NCI-H226 (cell line): ENCODE results near the gene C16orf96.
"Not testable (repeated sequence)": the region's sequence is repeated elsewhere in the genome, so short reads cannot be mapped to it uniquely, and the experiment has no call there.

Source experiments
- DNase-seq: peaks from one replicate; pipeline ENCODE4 v3.0.0-alpha.2; 2015

C16orf96 gene

DNA sequence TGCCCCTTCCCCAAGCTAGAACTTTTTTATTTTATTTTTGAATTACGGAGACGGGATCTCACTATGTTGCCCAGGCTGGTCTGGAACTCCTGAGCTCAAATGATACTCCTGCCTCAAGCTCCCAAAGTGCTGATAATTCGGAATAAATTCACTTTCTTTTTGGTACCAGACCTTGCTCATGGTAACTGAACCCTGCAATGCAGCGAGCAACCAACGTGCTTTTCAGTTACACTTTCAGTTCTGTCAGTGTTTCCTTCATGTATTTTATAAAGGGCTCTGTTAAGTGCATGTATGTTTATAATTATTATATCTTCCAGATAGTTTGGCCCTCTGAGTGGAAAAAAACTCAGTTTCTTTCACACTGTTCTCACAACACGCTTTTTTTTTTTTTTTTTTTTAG is 13.9 kb downstream of the C16orf96 start:
- DNase-seq: no peak

DNA sequence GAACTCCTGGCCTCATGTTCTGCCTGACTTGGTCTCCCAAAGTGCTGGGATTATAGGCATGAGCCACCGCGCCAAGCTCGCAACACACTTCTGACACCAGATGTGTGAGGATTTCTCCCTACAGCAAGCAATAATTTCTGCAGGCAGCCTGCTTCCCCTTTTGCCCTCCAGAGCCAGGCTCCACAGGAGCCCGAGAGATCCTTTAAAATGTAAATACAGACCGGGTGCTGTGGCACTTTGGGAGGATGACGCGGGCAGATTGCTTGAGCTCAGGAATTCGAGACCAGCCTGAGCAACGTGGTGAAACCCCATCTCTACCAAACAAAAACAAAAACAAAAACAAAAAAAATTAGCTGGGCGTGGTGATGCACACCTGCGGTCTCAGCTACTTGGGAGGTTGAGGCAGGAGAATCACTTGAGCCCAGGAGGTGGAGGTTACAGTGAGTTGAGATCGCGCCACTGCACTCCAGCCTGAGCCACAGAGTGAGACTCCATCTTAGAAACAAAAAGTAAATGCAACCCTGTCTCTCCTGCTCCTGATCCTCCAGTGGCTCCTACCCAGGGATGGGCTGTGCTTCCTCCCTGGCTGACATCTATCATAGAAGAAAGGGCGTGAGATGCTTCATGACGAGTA is 14.7 kb downstream of the C16orf96 start:
- DNase-seq: no peak

DNA sequence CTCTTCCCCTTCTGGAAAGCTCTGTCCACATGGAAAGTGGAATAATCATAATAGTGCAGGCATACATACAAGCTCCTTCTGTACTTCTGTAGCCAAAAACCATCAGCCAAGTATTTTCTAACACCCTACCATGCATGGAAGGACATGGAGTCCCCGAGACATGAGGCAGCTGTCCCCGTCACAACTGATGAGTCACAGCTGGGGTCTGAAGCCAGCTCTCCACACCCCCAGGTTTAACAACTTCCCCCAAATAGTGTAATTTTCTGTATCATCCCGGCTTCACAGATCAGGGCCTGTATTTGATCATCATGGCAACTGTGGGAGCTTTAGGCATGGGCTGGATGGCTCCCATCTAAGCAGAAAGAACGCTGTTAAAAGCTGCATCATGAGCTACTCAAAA is 16.6 kb downstream of the C16orf96 start:
- no peak for DNase-seq

DNA sequence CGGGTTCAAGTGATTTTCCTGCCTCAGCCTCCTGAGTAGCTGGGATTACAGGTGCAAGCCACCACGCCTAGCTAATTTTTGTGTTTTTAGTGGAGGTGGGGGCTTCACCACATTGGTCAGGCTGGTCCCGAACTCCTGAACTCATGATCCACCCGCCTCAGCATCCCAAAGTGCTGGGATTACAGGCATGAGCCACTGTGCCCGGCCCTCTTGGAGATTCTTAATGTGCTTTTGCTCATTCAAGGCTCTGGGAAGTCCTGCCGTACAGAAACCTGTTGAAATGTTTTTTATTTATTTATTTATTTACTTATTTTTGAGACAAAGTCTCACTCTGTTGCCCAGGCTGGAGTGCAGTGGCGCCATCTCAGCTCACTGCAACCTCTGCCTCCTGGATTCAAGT is 17.8 kb downstream of the C16orf96 start:
- not testable (repeated sequence) for DNase-seq

DNA sequence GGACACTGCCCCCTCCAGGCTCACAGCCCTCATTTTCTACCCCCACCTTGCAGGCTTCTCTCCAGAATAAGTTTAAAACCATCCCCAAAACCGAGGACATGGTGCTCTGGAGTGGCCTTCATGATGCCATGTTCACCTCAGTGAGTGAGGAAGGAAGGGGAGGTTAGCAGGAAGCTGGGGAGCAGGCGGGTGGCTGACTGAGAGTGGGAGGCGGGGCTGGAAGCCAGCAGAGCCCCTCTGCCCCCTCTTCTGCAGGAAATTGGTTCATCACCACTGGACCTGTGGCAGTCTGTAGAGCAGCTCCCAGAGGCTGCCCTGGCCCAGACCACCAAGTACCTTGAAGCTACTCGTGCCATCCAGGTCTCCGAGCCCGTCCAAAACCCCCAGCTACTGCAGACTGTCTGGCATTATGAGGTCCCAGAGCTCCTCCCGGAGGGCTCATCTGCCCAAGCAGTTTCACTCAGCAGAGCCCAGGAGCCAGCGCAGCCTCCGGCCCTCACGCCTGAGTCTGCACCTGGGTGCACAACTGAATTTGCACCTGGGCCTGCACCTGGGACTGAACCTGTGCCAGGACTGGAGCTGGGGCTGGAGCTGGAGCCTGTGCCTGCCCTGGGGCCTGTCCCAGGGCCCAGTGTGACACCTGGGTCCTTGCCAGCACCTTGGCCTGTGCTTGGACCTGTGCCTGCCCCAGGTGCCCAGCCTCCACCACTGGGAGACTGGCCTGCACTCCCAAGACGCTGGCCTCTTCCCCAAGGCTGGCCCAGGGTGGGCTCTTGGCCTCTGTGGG is 19.0 kb downstream of the C16orf96 start:
- no peak for DNase-seq

DNA sequence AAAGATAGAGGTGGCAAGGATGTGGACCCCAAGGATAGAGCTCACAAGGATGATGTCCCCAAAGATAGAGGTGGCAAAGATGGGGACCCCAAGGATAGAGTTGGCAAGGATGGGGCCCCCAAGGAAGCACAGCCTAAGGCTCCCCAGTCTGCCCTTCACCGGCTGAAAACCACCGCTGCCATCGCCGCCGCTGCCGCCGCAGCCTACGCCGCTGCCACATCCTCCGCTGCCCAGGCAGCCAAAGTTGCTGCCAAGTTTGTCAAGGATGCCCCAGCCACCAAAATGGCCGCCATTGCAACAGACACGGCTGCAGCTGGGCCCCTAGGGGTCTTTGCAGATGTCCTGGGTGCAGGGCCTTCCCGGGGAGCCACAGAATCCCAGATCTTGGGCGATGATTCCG is 19.9 kb downstream of the C16orf96 start:
- DNase-seq: no peak

DNA sequence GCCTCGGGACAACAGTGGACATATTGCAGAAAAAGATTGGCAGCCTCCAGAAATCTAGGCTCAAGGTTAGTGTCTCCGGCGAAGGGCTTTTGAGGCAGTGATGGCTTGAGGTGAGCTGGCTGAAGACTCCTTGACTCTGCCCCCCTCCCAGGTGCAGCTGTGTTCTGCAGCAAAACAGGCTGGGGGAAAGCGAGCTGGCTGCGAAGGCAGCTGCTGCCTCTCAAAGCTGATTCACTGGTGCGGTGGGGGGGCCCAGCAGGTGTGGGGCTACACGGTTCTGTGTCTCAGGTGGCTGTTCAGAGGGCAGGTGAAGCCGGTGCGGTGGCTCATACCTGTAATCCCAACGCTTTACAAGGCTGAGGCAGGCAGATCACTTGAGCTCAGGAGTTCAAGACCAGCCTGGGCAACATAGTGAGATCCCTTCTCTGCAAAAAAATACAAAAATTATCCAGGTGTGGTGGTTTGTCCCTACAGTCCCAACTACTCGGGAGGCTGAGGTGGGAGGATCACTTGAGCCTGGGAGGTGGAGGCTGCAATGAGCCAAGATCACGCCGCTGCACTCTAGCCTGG is 22.9 kb downstream of the C16orf96 start:
- DNase-seq: no peak

DNA sequence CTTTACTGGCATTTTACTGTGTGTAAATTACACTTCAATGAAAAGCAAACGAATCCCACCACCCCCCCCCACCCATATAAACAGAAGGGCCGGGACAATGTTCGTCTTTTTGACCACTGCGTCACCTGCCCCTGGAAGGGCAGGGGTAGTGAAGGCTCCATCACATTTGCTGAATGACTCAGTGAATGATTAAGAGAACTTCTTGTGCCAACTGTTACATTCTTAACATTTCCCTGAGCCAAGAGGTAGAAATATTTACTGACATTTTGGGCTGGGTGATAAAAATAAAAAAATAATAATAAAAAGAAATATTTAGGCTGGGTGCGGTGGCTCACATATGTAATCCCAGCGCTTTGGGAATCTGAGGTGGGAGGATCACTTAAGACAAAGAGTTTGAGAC is 24.1 kb downstream of the C16orf96 start:
- peak; percentile 49 for DNase-seq

DNA sequence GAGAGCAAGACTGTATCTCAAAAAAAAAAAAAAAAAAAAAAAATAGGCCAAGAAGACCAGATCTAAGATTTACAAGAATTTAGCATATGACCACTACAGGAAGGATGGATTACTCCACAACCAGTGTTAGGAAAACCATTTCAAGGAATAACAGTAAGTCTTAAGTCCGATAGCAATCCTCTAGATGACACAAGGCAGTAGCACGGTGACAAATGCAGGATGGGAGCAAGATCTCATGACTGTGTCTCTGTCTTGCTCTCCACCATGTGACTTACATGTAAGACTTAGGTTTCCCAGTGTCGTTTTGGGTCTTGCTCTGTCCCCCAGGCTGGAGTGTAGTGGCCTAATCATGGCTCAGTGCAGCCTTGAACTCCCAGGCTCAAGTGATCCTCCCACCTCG is 27.8 kb downstream of the C16orf96 start:
- no peak for DNase-seq

DNA sequence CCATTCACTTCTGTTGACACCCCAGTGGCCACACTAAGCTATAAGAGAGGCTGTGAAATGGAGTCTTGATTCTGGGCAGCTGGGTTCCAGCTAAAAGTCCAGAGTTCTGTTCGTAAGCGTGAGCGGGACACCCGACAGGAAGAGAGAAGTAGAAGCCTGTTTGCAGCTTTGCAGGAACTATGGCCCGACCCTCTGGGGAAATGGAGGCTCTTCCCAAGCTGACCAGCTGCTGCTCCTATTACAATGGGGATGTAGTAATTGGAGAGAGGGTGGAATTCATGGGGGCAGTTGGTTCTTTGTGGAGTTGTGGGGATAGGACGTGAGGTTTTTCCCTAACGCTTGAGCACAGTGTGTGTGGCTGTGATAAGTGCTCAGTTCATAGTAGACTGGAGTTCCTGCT is 30.2 kb downstream of the C16orf96 start:
- no peak for DNase-seq

DNA sequence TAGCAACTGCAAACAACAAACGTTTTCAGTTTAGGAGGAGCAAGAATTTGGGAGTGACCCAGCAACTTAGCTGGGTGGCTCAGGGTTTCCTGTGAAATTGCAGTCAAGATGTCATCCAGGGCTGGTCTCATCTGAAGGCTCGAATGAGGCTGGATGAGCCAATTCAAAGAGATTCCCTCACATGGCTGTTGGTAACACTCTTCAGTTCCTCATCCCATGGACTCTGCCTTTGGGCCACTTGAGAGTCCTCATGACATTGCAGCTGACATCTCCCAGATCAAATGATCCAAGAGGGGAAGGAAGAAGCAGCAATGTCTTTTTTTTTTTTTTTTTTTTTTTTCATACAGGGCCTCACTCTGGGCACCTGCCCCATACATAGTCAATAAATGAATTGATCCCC is 32.2 kb downstream of the C16orf96 start:
- DNase-seq: no peak

DNA sequence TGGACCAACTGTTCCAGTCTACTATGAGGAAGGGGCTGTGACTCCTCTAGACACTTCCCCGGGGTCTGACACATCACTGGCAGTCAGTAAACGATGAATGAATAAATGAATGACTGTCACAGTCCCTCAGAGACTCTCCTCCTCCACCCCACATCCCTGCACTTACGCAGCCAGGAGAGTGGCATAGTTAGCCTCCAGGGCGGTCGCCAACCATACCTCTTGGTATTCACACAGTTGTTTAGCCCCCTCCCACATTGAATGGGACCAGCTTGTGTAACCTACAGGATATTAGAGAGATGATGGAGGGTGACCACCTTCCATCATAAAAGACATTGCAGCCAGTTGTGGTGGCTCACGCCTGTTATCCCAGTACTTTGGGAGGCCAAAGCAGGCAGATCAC is 32.8 kb downstream of the C16orf96 start:
- DNase-seq: no peak

DNA sequence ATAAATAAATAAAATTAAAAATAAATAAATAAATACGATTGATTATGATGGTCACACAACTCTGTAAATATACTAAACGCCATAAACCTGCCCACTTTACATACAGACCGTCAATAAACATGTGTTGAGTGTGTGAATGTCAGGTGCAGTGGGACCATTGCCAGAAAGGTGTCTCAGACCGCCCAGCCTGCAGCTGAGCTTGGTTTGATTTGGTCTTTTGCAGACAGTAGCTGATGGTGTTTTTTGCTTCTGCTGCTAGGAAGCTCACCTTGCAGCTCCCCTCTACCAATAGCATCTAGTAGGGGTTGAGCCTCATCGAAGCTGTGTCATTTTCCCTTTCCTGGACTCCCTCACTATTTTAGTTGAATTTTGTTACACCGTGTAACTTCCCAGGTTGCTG is 35.1 kb downstream of the C16orf96 start:
- no peak for DNase-seq

DNA sequence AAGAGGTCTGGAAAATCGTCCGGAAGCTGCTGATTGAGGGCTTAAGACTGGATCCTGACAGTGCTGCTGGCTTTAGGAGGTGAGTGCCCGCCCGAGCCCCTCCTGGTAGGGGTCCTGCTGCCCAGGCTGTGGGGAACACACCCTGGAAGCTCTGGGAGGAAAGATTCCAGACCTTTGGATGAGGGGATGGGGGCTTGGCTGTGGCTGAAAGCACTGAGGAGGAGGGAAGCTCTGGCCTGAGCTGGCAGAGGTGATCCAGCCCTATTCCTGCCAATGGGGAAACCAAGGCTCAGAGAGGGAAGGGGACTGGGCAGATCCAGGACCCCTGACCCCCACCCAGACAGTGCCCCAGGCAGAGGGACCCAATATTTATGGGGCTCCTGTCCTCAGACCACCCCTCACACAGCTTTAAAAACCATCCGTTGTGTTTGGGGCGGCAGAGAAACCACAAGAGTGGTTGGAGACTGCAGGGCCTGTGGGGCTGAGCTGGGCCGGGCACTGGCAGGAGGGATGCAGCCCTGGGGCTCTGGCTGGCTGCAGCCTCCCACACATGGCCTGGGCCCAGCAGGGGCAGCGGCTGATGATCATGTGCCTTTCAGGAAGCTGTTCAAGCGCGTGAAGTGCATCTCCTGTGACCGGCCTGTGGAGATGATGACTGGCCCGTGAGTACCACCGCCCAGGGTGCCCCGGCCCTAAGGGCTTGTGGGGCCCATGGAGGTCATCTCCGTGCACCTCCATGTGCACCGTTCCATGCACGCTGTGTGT is 35.7 kb downstream of the C16orf96 start:
- no peak for DNase-seq

DNA sequence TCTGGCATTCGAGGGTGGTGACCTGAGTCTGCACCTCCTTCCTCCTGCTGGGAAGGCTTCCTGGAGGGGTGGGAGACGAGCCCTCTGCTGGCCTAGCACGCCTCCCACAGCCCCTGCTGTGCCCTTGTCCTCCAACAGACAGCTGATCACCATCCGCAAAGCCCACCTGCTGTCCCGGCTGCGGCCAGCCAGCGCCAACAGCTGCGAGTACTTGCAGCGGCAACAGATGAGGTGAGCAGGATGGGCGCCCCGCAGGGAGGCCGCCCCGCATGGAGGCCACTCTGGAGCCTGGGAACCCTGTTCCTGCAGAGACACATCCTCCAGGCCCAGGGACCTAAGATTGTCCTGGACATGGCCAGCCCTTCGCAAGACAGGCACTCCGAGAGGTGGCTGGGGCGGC is 36.9 kb downstream of the C16orf96 start:
- DNase-seq: no peak

DNA sequence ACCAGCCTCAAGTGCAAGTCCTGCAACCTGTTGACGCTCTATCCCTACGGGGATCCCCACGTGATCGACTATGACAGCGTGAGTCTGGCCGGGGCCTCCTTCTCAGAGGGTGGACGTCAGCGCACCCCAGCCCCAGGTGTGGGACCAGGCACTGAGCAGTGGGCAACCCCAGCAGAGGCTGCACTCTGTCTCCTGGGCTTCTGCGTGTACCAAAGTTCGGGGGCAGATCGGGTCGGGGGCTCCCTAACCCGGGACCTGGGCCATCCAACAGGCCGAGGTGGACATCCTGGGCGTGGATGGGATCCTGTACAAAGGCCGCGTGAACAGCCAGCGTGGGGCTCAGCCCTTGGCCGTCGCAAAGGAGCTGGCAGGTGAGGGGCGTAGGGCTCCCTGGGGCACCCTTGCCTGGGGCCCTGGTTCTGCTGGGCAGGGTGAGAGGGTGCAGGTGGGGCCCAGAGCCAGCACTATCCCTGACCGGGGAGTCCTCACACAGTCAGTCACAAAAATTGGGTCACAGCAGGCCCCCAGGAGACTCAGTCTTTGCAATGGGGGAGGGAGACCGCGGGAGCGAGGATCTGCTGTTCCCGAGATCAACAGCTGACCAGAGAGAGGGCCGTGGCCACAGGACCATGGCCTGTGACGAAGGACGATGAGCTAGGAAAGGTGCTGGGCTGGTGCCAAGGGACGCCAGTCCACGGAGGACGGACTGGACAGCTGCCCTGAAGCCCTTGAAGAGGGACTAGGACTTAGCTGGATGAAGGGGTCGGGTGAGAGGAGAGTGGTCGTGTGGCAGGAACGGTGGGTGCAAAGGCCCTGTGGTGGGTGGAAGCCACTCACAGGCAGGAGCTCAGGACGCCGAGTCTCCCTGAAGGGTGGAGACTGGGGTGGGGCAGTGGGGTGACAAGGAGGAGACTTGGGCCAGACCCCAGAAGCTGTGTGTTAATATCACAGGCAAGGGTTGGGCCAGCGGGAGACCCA is 38.6 kb downstream of the C16orf96 start:
- DNase-seq: no peak

DNA sequence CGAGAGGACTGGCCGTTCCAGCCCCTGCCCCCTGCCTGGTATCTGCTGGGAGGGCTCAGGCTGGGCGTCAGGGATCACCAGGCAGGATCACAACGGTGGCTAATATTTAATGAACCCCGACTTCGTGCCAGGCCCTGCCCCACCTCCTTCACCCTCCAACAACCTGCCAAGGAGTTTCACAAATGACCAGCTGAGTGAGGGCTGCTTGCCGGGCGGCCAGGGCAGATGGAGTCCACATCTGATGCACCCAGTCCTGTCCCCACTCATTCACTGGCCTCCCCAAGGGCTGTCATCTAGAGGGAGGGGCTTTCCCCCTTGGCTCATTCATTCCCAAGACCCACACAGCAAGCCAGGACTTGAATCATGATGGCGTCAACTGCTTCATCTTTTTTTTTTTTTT is 41.0 kb downstream of the C16orf96 start:
- DNase-seq: no peak

DNA sequence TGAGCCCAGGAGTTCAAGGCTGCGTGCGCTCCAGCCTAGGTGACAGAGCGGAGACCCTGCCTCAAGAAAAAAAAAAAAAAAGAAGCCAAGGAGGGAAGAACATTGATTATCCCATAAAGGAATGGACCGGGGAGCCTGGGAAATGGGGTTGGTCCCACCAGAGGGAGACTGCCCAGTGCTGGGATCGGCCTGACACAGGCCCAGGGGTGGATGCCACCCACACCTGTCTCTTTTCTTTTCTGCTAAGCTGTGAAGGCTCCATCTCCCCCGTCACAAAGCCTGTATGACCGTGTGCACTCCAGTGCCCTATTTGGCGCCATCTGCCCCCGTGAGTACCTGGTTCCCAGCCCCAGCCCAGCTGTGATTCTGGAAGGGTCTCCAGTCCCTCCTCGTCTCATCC is 42.9 kb downstream of the C16orf96 start:
- DNase-seq: no peak

DNA sequence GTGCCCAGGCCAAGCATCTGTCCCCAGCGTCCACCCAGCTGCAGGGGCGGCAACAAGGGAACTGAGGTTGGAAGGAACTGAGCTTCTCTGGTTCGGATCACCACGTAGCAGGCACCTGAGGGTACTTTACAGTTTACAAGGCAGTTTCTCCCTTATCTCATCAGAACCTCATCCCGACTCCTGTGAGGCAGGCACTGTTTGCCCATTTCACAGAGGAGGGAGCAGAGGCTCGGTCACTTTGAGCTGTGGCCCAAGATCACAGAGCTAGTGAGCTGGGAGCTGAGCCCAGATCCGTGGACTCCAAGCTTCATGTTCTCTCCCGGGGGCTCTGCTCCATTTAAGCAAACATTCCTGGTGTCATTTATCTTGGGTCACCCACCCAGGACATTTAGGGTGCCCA is 43.4 kb downstream of the C16orf96 start:
- DNase-seq: no peak

DNA sequence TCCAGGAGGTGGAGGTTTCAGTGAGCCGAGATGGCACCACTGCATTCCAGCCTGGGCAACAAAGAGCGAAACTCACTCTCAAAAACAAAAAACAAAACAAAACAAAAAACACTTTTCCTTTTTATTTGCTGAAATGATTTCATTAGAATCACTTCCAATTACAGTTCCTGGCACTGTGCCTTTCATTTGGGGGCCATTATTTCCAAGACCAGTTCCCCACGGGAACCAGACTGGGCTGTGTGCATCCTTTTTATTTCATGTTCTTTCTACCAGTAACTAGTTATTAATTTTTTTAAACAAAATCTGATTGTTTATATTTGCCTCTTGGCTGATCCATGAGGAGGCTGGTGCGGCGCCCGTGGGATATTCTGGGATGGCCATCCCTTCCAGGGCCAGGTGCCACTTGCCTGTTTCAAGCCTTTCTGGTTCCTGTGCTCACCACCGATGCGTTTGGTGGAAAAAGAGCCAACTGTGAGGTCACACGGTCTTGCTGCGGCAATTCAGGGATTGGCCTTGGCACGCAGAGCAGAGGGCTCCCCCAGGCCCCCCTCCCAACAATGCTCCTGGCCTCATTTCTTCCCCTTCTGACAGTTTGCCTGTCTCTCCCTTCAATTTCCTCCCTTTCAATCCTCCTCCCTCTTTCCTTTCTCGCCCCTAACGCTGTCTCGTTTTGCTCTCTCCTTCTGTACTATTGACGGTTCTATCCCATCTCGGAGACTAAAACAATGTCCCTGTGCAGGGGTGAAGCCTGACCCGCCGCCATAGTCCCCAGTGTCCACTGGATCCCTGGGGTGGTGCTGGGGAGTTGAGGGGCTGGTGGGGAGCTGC is 45.1 kb downstream of the C16orf96 start:
- DNase-seq: no peak

DNA sequence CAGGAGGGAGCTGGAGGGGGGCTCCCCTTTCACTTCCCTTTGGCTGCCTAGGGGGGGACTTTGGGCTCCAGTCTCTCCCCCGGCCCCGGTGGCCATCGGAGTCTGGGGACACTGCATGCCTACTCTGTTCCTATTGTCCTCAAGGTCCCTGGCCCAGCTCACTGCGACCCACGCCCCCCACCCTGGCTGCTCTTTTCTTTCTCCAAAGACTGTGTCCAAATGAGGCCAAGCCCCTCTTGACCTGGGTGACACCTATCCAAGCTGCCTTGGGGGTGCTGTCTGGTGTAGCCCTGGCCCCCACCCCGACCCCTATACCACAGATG is 45.7 kb downstream of the C16orf96 start:
- no peak for DNase-seq

DNA sequence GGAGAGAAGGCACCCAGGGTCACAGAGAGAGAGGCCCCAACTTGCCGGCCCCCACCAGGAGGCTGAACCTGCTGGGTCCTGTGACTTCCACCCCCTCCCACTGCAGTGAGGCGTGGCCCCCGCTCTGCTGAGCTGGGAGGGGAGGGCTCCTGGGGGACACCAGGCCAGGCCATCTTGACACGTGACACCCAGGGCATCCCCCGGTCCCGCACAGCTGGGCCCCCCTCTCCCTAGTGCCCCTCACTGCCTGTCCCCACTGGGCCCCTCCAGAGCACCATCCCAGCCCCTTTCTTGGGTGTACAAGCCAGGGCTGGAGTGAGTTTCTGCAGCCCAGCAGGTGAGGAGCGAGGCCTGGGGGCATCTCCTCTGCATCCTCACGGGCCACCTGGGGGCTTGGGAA is 46.2 kb downstream of the C16orf96 start:
- no peak for DNase-seq
